DMS79 (cell line): ENCODE measurements around the gene RPL35.

Experiments used
- DNase-seq: peaks from one replicate; lab custom pipeline; 2025; lab: John Stamatoyannopoulos, UW

The RPL35 gene

GRCh38 chr9:124861342-124862229 is at the start of gene RPL35, which contains the start of gene ARPC5L:
Gene RPL35, minus strand, starts transcription at chr9:124861957. Its CDS starts 45 bp downstream, at chr9:124861912.
Gene ARPC5L, plus strand, starts transcription at chr9:124862130. Its CDS starts 7,161 bp downstream, at chr9:124869291.
- peak; percentile 85 for DNase-seq

- DNase-seq, result no peak
These were observed 46.3 kb upstream of the RPL35 start for GRCh38 chr9:124908098-124908497.

GRCh38 chr9:124906966-124907365 is 45.2 kb upstream of the RPL35 start:
- DNase-seq, result no peak

GRCh38 chr9:124899845-124900244 is 38.1 kb upstream of the RPL35 start:
- no peak for DNase-seq

GRCh38 chr9:124897570-124898460 is 36.1 kb upstream of the RPL35 start:
- DNase-seq, result no peak

GRCh38 chr9:124894741-124895170 is 33.0 kb upstream of the RPL35 start:
- DNase-seq, result no peak

- DNase-seq, result no peak
These were observed 32.4 kb upstream of the RPL35 start for GRCh38 chr9:124894035-124894740.

GRCh38 chr9:124890179-124890578 is 28.4 kb upstream of the RPL35 start:
- DNase-seq, result no peak

- no peak for DNase-seq
These were observed 27.2 kb upstream of the RPL35 start for GRCh38 chr9:124889006-124889405.

- DNase-seq, result no peak
These were observed 26.1 kb upstream of the RPL35 start for GRCh38 chr9:124887832-124888231.

GRCh38 chr9:124886866-124887492 is 25.2 kb upstream of the RPL35 start:
- DNase-seq, result no peak

GRCh38 chr9:124886461-124886860 is 24.7 kb upstream of the RPL35 start:
- no peak for DNase-seq

GRCh38 chr9:124885551-124885950 is 23.8 kb upstream of the RPL35 start:
- DNase-seq, result no peak

- DNase-seq, result no peak
These were observed 22.6 kb upstream of the RPL35 start for GRCh38 chr9:124884376-124884775.

GRCh38 chr9:124882231-124882630 is 20.5 kb upstream of the RPL35 start:
- no peak for DNase-seq

GRCh38 chr9:124881138-124881743 is 19.5 kb upstream of the RPL35 start:
- no peak for DNase-seq

GRCh38 chr9:124880501-124880900 is 18.7 kb upstream of the RPL35 start:
- DNase-seq, result no peak

GRCh38 chr9:124879226-124879625 is 17.5 kb upstream of the RPL35 start:
- no peak for DNase-seq

- no peak for DNase-seq
These were observed 16.8 kb upstream of the RPL35 start for GRCh38 chr9:124878518-124878917.

- no peak for DNase-seq
These were observed 16.3 kb upstream of the RPL35 start for GRCh38 chr9:124878021-124878420.
